Measurements from ENCODE around the gene CC2D2B.

GRCh38 chr10:96046546-96046945 is 138.8 kb downstream of the CC2D2B start:
- TF ChIP-seq CTCF (IDR thresholded peaks at IDR 0.05; ENCODE audit: insufficient read depth, low read depth, low read length), result no peak
- no peak for TF ChIP-seq EZH2 (IDR thresholded peaks at IDR 0.05; ENCODE audit: insufficient read depth, low read length)

Data from astrocyte (in vitro differentiated cells and primary cell).